ENCODE data around the gene OVAAL. TPM values are rescaled to one million over a fixed set of nuclear protein-coding genes. Genes with fewer than 3 reads are reported as not detected.

The OVAAL gene
- total and polyA plus RNA-seq, 2 of the 8 experiments (the other 6 are each of a cell fraction or from before 2014, with no cell fraction given), result not detected

DNA sequence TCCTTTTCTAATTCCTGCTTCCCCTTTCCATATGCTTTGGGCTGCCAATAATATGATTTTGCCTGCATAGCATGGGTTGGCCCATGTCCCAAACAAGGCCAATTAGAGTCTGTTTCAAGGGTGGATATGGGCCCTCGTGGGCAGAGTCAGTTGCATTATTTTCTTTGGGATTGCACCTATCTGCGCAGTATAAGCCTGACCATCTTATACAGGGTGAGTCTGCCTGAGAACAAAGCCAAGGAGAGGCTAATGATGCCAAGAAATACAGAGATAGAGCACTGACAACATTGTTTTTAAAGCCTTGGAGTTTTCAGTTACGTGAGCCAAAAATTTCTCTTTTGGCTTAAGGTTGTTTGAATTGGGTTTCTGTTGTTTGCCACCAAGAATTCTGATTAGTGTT, 18.6 kb downstream of the OVAAL start:
- Histone ChIP-seq H3K9ac (replicated peaks in 1 of 4; ENCODE audit: extremely low read depth in 1 of 4, low read depth in 3 of 4, low read length in 3 of 4) (no peak overlapping the region), H3K4me2 (ENCODE audit: insufficient read depth in 1 of 2, low read depth in 2 of 2, low read length in 2 of 2) (no peak overlapping the region), H2BK12ac (ENCODE audit: low read depth, low read length) (no peak overlapping the region), H3K23ac (ENCODE audit: insufficient read length) (no peak overlapping the region), H3K4ac (replicated peaks; ENCODE audit: insufficient read length, low read depth, low read length) (no peak overlapping the region), H2AFZ (ENCODE audit: low read length) (no peak overlapping the region), H4K91ac (replicated peaks; ENCODE audit: insufficient read length, low read length) (no peak overlapping the region), H3K56ac (replicated peaks; ENCODE audit: insufficient read length, low read depth, low read length) (no peak overlapping the region), H4K5ac (ENCODE audit: insufficient read length, low read depth, low read length) (no peak overlapping the region), H3K27ac (ENCODE audit: low read depth, low read length) (no peak overlapping the region), H2AK5ac (ENCODE audit: low read depth, low read length) (no peak overlapping the region), H3K18ac (ENCODE audit: extremely low read depth, low read length) (no peak overlapping the region), H3K9me3 (ENCODE audit: insufficient read depth in 2 of 2, low read depth in 1 of 2, low read length in 1 of 2) (no peaks in the 10 kb centered on the region), H3K23me2 (ENCODE audit: low read depth, low read length) (no peaks in the 10 kb centered on the region), H3K4me3 (ENCODE audit: extremely low read depth in 1 of 4, insufficient read depth in 2 of 4, low read depth in 3 of 4, low read length in 4 of 4) (no peak overlapping the region), H3K79me2 (ENCODE audit: control insufficient read depth in 1 of 2, insufficient read depth in 2 of 2, low read length in 2 of 2) (no peaks in the 10 kb centered on the region), H2BK5ac (ENCODE audit: low read depth, low read length) (no peak overlapping the region), H3K14ac (ENCODE audit: insufficient read length) (no peak overlapping the region), H2BK120ac (replicated peaks; ENCODE audit: low read depth, low read length) (no peak overlapping the region), H2BK20ac (ENCODE audit: low read length) (no peak overlapping the region), H3K27me3 (replicated peaks in 1 of 4; ENCODE audit: control insufficient read depth in 3 of 4, extremely low read depth in 1 of 4, insufficient read depth in 3 of 4, low read length in 3 of 4) (no peaks in the 10 kb centered on the region), H3K4me1 (replicated peaks in 1 of 4; ENCODE audit: control insufficient read depth in 3 of 4, insufficient read depth in 4 of 4, low read length in 3 of 4) (no peaks in the 10 kb centered on the region), H2BK15ac (ENCODE audit: low read length) (no peak overlapping the region), H4K20me1 (replicated peaks in 1 of 2; ENCODE audit: control insufficient read depth in 1 of 2, insufficient read depth in 2 of 2, low read length in 2 of 2) (no peaks in the 10 kb centered on the region), H3K79me1 (ENCODE audit: low read depth, low read length) (no peaks in the 10 kb centered on the region), H3K36me3 (ENCODE audit: control insufficient read depth in 2 of 4, insufficient read depth in 4 of 4, low read length in 3 of 4) (no peaks in the 10 kb centered on the region), H4K8ac (ENCODE audit: extremely low read depth, insufficient read depth, low read length) (no peak overlapping the region)
- POLR2A ChIA-PET (ENCODE audit: partially characterized antibody), result no interaction called here
- TF ChIP-seq JUND (IDR thresholded peaks at IDR 0.05; ENCODE audit: low read length), result no peak
- TF ChIP-seq BCL11A (IDR thresholded peaks at IDR 0.05; ENCODE audit: low read depth in 2 of 2, low read length in 2 of 2), result no peak
- 85% methylated on average over 3 of the region's 3 CpGs; no CpG with 5 or more reads in 1 of the 2 experiments for WGBS, 2 experiments (ENCODE audit: extremely low coverage in 1 of 2, insufficient coverage in 1 of 2, insufficient read length in 1 of 2, insufficient replicate concordance in 2 of 2, low coverage in 1 of 2, low lambda C conversion rate in 2 of 2, missing lambda C conversion rate in 1 of 2)
- FAIRE-seq (no peak), DNase-seq (ENCODE audit: low read depth in 1 of 2, low spot score in 2 of 2) (no peak)
- CTCF ChIA-PET (ENCODE audit: partially characterized antibody), result interaction anchor here (0.6 to 1.1 kb wide), 2 partner anchors 207 to 285 kb away, joined by 3 read pairs; no protein-coding TSS in a partner anchor
